Stimulated activated naive B cell treated with anti-CD40 and anti-IgM and Interleukin-4, amounts not matched to agents 10 μg/mL and 1 μg/mL and 100 μg/mL, for 72 hours (primary cell): ENCODE measurements around the gene SMARCA2.

Source experiments
- ATAC-seq, 2 donors: fragments of 150-1000 bp; cut with Tn5 transposase; replicated peaks; 2 replicates each; pipeline ENCODE4 v1.10.0; 2021; ENCODE audit warnings: moderate library complexity in 1 of 2
- DNase-seq: peaks from one replicate; pipeline ENCODE4 v3.0.0; 2021
- H3K27ac Mint-ChIP-seq: one replicate; pipeline ENCODE4 v1.8.0; 2022; ENCODE audit warnings: mild to moderate bottlenecking, mixed read lengths
- H3K27me3 Mint-ChIP-seq, 2 donors: one replicate each; pipeline ENCODE4 v1.8.0; 2022; ENCODE audit warnings: mixed read lengths in 2 of 2
- H3K36me3 Mint-ChIP-seq, 2 donors: one replicate each; pipeline ENCODE4 v1.8.0; 2022; ENCODE audit warnings: mixed read lengths in 2 of 2, mild to moderate bottlenecking in 1 of 2
- H3K4me1 Mint-ChIP-seq, 2 donors: one replicate each; pipeline ENCODE4 v1.8.0; 2022; ENCODE audit warnings: mixed read lengths in 2 of 2, mild to moderate bottlenecking in 1 of 2
- H3K4me3 Mint-ChIP-seq, 2 donors: one replicate each; pipeline ENCODE4 v1.8.0; 2022; ENCODE audit warnings: mild to moderate bottlenecking in 2 of 2, mixed read lengths in 2 of 2, moderate library complexity in 1 of 2
- H3K9me3 Mint-ChIP-seq, 2 donors: one replicate each; pipeline ENCODE4 v1.8.0; 2022; ENCODE audit warnings: mixed read lengths in 2 of 2, mild to moderate bottlenecking in 1 of 2

Gene SMARCA2

GRCh38 chr9:2040828-2041227, 25.7 kb downstream of the SMARCA2 start:
- Mint-ChIP-seq H3K27ac (no peak overlapping the region), H3K4me1 (peaks cover 45 to 57% of the 10 kb centered on the region in 2 donors), H3K36me3 (peaks cover 28 to 73% of the 10 kb centered on the region in 2 donors), H3K9me3 (no peaks in the 10 kb centered on the region), H3K27me3 (no peaks in the 10 kb centered on the region), H3K4me3 (no peak overlapping the region)
- DNase-seq (no peak), ATAC-seq (no peak)

DNA sequence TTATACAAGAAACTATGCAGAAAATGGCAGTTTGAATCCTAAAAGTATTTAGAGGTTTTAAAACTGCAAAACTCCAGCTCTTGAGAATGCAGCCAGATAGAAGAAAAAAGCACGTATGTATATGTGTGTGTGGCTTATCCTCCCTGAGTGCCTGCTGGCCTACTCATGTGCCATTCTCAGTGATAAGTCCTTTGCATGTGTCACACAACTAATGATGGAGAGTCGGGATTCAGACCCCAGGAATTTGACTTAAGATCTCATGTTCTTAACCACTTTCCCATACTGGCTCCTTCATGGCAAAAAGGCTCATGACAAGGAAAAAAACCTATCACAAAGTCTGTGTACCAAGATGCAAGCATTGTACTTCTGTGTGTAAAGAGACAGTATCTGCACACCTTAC, 26.6 kb downstream of the SMARCA2 start:
- peak overlapping the region; percentile 86 for H3K27ac Mint-ChIP-seq
- ATAC-seq, result no peak
- peaks cover 26 to 68% of the 10 kb centered on the region in 2 donors for H3K36me3 Mint-ChIP-seq
- no peaks in the 10 kb centered on the region for H3K9me3 Mint-ChIP-seq
- peaks cover 41 to 57% of the 10 kb centered on the region in 2 donors for H3K4me1 Mint-ChIP-seq
- H3K27me3 Mint-ChIP-seq, result no peaks in the 10 kb centered on the region
- H3K4me3 Mint-ChIP-seq, result peak overlapping the region; percentile 18 to 36
- DNase-seq, result no peak

GRCh38 chr9:2043243-2043642, 28.1 kb downstream of the SMARCA2 start:
- Mint-ChIP-seq H3K4me3 (peak overlapping the region; percentile 51 to 60), H3K4me1 (peaks cover 33 to 46% of the 10 kb centered on the region in 2 donors), H3K36me3 (peaks cover 31 to 63% of the 10 kb centered on the region in 2 donors), H3K27ac (peak overlapping the region; percentile 92), H3K9me3 (no peaks in the 10 kb centered on the region), H3K27me3 (no peaks in the 10 kb centered on the region)
- peak; percentile 45 for DNase-seq
- peak; percentile 81 to 85 for ATAC-seq

GRCh38 chr9:2043881-2044462, 28.8 kb downstream of the SMARCA2 start:
- H3K27me3 Mint-ChIP-seq, result no peaks in the 10 kb centered on the region
- peak; percentile 21 for DNase-seq
- peaks cover 32 to 40% of the 10 kb centered on the region in 2 donors for H3K4me1 Mint-ChIP-seq
- H3K4me3 Mint-ChIP-seq, result peak overlapping the region; percentile 51 to 60
- H3K27ac Mint-ChIP-seq, result peak overlapping the region; percentile 92
- H3K9me3 Mint-ChIP-seq, result no peaks in the 10 kb centered on the region
- ATAC-seq, result peak; percentile 87 to 90
- peaks cover 27 to 58% of the 10 kb centered on the region in 2 donors for H3K36me3 Mint-ChIP-seq

DNA sequence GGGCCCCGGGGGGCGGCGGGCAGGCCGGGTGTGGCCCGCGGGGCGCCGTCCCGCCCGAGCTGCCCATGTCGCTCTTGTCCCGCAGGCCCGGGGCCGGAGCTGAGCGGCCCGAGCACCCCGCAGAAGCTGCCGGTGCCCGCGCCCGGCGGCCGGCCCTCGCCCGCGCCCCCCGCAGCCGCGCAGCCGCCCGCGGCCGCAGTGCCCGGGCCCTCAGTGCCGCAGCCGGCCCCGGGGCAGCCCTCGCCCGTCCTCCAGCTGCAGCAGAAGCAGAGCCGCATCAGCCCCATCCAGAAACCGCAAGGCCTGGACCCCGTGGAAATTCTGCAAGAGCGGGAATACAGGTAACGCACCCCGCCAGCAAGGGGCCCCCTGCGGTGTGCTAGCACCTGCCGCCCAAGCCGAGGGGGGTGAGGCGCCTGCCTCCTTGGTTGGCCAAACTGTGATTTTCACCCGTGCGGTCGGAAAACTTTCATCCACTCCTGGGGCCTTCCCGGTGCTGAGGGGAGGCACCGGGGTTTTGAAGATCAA, 32.1 kb downstream of the SMARCA2 start:
- no peak for ATAC-seq
- Mint-ChIP-seq H3K27me3 (no peaks in the 10 kb centered on the region), H3K4me3 (no peak overlapping the region), H3K27ac (no peak overlapping the region), H3K4me1 (peaks cover 24 to 32% of the 10 kb centered on the region in 2 donors), H3K36me3 (peaks cover 29 to 51% of the 10 kb centered on the region in 2 donors), H3K9me3 (no peaks in the 10 kb centered on the region)
- no peak for DNase-seq

DNA sequence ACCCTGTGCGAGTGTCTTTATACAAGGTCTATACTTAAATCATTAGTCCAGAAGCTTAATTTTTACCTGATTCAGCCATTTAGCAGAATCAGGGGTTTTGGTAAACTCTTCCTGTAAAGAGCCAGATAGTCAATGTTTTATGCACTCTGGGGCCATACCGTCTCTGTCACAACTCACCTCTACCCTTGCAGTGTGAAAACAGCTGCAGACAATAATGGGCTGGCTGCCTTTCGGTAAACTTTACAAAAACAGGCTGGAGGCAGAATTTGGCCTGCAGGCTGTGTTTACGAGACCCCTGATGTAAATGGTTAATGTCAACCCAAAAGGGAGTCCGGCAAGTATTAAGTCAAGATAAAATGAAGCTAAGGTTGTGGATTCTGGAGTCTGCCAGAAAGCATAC, 32.8 kb downstream of the SMARCA2 start:
- peaks cover 29 to 46% of the 10 kb centered on the region in 2 donors for H3K36me3 Mint-ChIP-seq
- peaks cover 22 to 28% of the 10 kb centered on the region in 2 donors for H3K4me1 Mint-ChIP-seq

GRCh38 chr9:2050236-2050635, 35.1 kb downstream of the SMARCA2 start:
- H3K4me3 Mint-ChIP-seq, result no peak overlapping the region
- peak overlapping the region; percentile 47 for H3K27ac Mint-ChIP-seq
- peaks cover 28 to 34% of the 10 kb centered on the region in 2 donors for H3K36me3 Mint-ChIP-seq
- DNase-seq (no peak), ATAC-seq (no peak)
- no peaks in the 10 kb centered on the region for H3K27me3 Mint-ChIP-seq
- H3K9me3 Mint-ChIP-seq, result no peaks in the 10 kb centered on the region
- peaks cover 9 to 25% of the 10 kb centered on the region in 2 donors for H3K4me1 Mint-ChIP-seq

More for the DNA sequence above, 32.8 kb downstream of the SMARCA2 start:
- H3K4me3 Mint-ChIP-seq, result no peak overlapping the region
- ATAC-seq (no peak), DNase-seq (no peak)
- H3K27me3 Mint-ChIP-seq, result no peaks in the 10 kb centered on the region
- no peak overlapping the region for H3K27ac Mint-ChIP-seq
- H3K9me3 Mint-ChIP-seq, result no peaks in the 10 kb centered on the region

DNA sequence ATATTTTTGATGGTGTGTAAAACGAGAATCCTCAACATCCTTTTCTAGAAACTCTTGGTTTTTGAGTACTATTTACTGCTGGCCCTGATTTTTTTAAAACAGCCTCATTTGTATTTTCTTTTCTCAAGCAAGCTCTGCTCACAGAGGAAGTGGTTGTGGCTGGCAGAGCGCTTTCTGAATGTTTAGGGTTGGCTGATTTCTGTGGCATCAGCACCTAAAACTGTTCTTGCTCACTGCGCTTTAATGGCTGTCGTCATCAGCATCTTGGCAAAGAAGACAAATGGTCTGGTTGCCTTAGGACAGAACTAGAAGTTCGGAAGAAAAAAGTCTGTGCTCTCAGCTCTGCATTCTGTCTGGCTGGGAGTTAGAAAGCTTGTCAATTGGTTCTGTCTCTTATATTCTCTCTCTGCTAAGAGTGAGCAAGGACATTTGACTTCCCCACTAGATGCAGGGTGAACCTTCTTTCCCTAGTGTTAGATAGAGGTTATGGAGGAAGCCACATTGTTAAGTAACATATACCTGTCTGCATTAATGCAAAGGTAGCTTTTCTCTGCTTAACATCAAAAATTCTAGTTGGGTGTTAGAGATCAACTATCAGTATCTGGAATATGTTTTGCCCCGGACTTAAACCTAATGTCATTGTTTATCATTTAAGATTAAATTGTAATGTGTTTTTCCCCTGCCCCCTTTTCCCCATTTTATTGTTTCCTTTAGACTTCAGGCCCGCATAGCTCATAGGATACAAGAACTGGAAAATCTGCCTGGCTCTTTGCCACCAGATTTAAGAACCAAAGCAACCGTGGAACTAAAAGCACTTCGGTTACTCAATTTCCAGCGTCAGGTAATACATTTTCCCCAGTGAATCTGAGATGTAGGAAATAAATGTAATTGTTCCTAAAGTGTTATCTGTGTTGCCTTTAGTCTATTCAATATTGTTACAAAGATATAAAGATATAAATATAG, 39.0 kb downstream of the SMARCA2 start:
- H3K27ac Mint-ChIP-seq, result peak overlapping the region; percentile 77
- H3K4me1 Mint-ChIP-seq, result peaks cover 7 to 25% of the 10 kb centered on the region in 2 donors
- ATAC-seq, result peak; percentile 99 to 100
- peak; percentile 59 for DNase-seq
- no peaks in the 10 kb centered on the region for H3K27me3 Mint-ChIP-seq
- peak overlapping the region; percentile 36 to 47 for H3K4me3 Mint-ChIP-seq
- peaks cover 29 to 46% of the 10 kb centered on the region in 2 donors for H3K36me3 Mint-ChIP-seq
- H3K9me3 Mint-ChIP-seq, result no peaks in the 10 kb centered on the region

DNA sequence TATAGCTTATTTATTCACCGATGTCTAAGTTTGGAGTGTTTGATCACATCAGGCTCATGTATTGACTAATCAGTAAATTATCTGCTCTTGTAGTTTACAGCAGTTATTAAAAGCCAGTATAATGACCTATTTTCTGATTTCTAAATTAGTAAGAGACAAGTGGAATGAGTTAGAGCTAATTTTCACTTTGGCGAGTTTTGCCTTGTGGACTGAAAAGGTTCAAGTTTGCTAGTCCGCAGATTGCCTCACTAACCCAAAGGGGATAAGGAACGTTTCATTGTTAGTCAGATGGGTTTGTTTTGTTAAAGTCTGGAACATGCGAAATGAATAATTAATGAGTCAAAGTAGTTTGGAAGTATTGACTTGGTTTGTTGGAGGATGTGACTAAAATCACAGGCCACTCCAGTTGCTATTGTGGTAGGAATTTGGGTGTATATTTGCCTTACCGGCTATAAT, 40.1 kb downstream of the SMARCA2 start:
- Mint-ChIP-seq H3K9me3 (no peaks in the 10 kb centered on the region), H3K27me3 (no peaks in the 10 kb centered on the region), H3K4me3 (no peak overlapping the region), H3K4me1 (peaks cover 7 to 25% of the 10 kb centered on the region in 2 donors), H3K27ac (peak overlapping the region; percentile 14), H3K36me3 (peaks cover 32 to 50% of the 10 kb centered on the region in 2 donors)
- DNase-seq (no peak), ATAC-seq (peak in 1 of 2 donors; percentile 16)

- H3K27ac Mint-ChIP-seq, result no peak overlapping the region
- no peak overlapping the region for H3K4me3 Mint-ChIP-seq
- ATAC-seq, result no peak
- no peaks in the 10 kb centered on the region for H3K27me3 Mint-ChIP-seq
- H3K4me1 Mint-ChIP-seq, result peaks cover under 1 to 2% of the 10 kb centered on the region in 2 donors
- no peak for DNase-seq
- H3K9me3 Mint-ChIP-seq, result no peaks in the 10 kb centered on the region
- peaks cover 33 to 63% of the 10 kb centered on the region in 2 donors for H3K36me3 Mint-ChIP-seq
Observed at GRCh38 chr9:2059274-2059929, 44.3 kb downstream of the SMARCA2 start.

DNA sequence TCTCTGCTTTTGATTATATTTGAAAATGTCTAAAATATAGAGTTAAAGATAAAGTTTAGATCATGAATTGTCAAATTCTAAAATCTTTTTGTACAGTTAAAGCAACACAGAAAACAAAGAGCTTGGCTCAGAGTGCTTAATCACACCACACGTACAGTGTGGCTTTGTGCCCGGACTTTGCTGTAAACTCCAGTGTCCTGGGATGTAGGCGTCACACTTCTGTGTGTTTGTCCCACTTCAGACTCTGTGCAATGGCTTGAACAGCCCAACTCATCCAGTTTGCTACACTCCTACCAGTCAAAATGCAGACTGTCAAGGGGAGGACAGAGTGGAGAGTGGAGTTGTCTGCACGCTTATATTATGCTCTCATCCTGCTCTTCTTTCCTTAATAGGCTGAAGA, 45.3 kb downstream of the SMARCA2 start:
- peaks cover 33 to 63% of the 10 kb centered on the region in 2 donors for H3K36me3 Mint-ChIP-seq
- peaks cover 0 to 2% of the 10 kb centered on the region in 2 donors for H3K4me1 Mint-ChIP-seq
- no peak overlapping the region for H3K27ac Mint-ChIP-seq
- H3K27me3 Mint-ChIP-seq, result no peaks in the 10 kb centered on the region
- H3K4me3 Mint-ChIP-seq, result no peak overlapping the region
- no peak for ATAC-seq
- no peaks in the 10 kb centered on the region for H3K9me3 Mint-ChIP-seq
- no peak for DNase-seq

DNA sequence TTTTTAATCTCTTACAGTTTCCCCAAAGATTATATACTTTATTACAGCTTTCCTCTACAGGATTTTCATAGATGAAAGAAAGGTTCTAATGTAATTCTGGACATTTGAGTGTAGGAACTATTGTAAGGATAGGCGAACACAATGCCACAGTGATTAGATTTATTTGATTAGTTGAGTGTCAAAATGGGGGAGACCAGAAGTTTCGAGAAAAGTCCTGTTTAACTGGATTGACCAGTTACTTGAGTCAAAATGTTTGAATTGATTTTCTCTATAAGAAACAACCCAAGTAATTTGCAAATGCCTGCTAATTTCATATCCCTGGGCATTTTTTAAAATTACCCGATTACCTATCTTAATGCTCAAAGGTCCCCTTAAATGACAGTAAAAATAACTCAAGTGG, 50.6 kb downstream of the SMARCA2 start:
- Mint-ChIP-seq H3K27me3 (no peaks in the 10 kb centered on the region), H3K4me3 (no peak overlapping the region), H3K36me3 (peaks cover 16 to 46% of the 10 kb centered on the region in 2 donors), H3K9me3 (no peaks in the 10 kb centered on the region), H3K27ac (peak overlapping the region; percentile 4), H3K4me1 (peaks cover 0 to 2% of the 10 kb centered on the region in 2 donors)
- ATAC-seq (no peak), DNase-seq (no peak)

DNA sequence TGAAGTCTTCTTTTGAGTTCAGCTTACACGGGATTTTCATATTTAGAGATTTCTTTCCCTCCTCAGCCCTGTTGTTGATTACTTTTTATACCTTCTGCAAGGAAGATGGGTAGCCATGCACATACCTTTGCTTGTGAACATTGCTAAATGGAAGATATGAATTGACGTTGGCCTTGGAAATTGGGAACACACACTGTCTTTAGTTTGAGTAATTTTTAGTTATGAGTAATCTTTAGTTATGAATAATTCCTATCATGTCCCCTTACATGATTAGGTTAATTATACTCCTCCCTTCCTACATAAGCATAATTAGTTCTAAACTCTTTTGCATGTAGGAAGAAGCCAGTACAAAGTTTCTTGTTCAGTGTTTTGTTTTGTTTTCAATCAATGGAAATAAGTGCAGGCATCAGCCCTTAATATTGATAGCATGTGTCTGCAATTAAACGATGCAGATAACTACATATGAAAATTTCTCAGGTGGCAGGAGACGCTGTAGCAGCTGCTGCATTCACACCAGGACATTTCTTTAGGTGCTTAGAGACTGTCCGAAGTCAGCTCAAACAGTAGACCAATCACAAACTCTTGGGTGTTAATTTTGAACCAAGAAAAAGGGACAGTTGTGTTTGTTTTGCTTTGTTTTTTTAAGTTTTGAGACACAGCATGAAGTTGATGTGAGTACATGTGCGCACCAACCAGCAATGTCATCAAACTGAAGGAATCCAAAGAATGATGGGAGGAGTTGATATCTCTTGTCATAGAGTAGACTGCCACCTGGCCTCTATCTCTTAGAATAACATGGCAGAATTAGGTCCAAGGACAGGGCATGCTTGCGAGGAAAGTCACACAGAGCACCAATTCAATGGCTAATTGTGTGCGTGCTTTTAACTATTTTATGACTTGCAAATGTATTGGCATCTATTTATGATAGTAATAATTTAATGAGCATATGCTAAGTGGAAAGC, 51.4 kb downstream of the SMARCA2 start:
- H3K4me1 Mint-ChIP-seq, result peaks cover 0 to 2% of the 10 kb centered on the region in 2 donors
- peaks cover 13 to 41% of the 10 kb centered on the region in 2 donors for H3K36me3 Mint-ChIP-seq
- H3K9me3 Mint-ChIP-seq, result no peaks in the 10 kb centered on the region
- ATAC-seq (peak in 1 of 2 donors; percentile 65), DNase-seq (no peak)
- H3K27me3 Mint-ChIP-seq, result no peaks in the 10 kb centered on the region
- no peak overlapping the region for H3K27ac Mint-ChIP-seq
- no peak overlapping the region for H3K4me3 Mint-ChIP-seq
